PC-9 (cell line): ENCODE measurements around the gene PRAMEF18.
"Not testable (repeated sequence)": the region's sequence is repeated elsewhere in the genome, so short reads cannot be mapped to it uniquely, and the experiment has no call there.

Source experiments
- EZH2 ChIP-seq: fragments of 200-600 bp; sonication (generic); IDR thresholded peaks from 2 replicates; pipeline ENCODE4 v1.8.0; 2017; ENCODE audit warnings: antibody characterized with exemption, low read depth
- TF ChIP-seq, protein P1 (sequence below): fragments of 200-600 bp; sonication (generic); conservative IDR thresholded peaks from 2 replicates; pipeline ENCODE4 v1.6.1; 2017; ENCODE audit warnings: mixed run types, antibody characterized with exemption, mild to moderate bottlenecking, moderate library complexity

DNA sequence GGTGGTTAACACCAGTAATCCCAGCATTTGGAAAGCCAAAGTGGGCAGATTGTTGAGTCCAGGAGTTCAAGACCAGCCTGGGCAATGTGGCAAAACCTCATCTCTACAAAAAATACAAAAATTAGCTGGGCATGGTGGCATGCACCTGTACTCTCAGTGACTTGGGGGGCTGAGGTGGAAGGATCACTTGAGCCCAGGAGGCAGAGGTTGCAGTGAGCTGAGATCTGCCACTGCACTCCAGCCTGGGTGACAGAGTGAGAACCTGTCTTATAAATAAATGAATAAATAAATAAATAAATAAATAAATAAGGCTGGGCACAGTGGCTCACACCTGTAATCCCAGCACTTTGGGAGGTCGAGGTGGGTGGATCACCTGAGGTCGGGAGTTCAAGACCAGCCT lies 6.1 kb upstream of the PRAMEF18 start:
- TF ChIP-seq, protein P1, sequence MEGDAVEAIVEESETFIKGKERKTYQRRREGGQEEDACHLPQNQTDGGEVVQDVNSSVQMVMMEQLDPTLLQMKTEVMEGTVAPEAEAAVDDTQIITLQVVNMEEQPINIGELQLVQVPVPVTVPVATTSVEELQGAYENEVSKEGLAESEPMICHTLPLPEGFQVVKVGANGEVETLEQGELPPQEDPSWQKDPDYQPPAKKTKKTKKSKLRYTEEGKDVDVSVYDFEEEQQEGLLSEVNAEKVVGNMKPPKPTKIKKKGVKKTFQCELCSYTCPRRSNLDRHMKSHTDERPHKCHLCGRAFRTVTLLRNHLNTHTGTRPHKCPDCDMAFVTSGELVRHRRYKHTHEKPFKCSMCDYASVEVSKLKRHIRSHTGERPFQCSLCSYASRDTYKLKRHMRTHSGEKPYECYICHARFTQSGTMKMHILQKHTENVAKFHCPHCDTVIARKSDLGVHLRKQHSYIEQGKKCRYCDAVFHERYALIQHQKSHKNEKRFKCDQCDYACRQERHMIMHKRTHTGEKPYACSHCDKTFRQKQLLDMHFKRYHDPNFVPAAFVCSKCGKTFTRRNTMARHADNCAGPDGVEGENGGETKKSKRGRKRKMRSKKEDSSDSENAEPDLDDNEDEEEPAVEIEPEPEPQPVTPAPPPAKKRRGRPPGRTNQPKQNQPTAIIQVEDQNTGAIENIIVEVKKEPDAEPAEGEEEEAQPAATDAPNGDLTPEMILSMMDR = not testable (repeated sequence)
- not testable (repeated sequence) for TF ChIP-seq EZH2
